ENCODE data around the gene PCK2. TPM values are rescaled to one million over a fixed set of nuclear protein-coding genes. Genes with fewer than 3 reads are reported as not detected.

PCK2 gene
- total RNA-seq, 1 donor from 2014 or later = 18.7 TPM

DNA sequence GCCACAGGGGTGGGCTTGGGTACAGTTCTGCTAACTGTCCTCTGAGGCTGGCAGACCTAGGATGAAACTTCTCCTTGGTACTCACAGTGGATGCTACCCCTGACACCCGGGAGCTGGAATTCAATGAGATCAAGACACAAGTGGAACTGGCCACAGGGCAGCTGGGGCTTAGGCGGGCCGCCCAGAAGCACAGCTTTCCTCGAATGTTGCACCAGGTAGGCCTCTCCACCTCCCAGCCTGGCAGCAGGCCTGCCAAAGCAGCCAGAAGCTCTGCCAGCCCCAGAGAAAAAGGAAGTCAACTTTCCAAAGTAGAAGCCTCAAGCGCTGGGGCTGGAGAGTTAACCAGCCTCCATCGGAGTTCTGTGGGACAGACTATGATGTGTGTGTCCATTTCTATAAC lies 23.1 kb downstream of the PCK2 start:
- DNase-seq (ENCODE audit: extremely low spot score in 2 of 2) = no peak
- Histone ChIP-seq H3K36me3 (peaks cover 0 to 48% of the 10 kb centered on the region in 2 donors), H3K9me3 (no peaks in the 10 kb centered on the region), H3K4me1 (peaks cover 26% of the 10 kb centered on the region), H3K4me3 (no peak overlapping the region), H3K27ac (no peak overlapping the region), H3K27me3 (no peaks in the 10 kb centered on the region)
- TF ChIP-seq, protein P1, sequence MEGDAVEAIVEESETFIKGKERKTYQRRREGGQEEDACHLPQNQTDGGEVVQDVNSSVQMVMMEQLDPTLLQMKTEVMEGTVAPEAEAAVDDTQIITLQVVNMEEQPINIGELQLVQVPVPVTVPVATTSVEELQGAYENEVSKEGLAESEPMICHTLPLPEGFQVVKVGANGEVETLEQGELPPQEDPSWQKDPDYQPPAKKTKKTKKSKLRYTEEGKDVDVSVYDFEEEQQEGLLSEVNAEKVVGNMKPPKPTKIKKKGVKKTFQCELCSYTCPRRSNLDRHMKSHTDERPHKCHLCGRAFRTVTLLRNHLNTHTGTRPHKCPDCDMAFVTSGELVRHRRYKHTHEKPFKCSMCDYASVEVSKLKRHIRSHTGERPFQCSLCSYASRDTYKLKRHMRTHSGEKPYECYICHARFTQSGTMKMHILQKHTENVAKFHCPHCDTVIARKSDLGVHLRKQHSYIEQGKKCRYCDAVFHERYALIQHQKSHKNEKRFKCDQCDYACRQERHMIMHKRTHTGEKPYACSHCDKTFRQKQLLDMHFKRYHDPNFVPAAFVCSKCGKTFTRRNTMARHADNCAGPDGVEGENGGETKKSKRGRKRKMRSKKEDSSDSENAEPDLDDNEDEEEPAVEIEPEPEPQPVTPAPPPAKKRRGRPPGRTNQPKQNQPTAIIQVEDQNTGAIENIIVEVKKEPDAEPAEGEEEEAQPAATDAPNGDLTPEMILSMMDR (IDR thresholded peaks at IDR 0.05) = no peak
- no peak for TF ChIP-seq POLR2AphosphoS5 (IDR thresholded peaks at IDR 0.05; ENCODE audit: insufficient read depth in 1 of 2, low read depth in 1 of 2)
- no peak for TF ChIP-seq POLR2A (IDR thresholded peaks at IDR 0.05)
- intact Hi-C loops (cut with DNase I) = no loop called here

DNA sequence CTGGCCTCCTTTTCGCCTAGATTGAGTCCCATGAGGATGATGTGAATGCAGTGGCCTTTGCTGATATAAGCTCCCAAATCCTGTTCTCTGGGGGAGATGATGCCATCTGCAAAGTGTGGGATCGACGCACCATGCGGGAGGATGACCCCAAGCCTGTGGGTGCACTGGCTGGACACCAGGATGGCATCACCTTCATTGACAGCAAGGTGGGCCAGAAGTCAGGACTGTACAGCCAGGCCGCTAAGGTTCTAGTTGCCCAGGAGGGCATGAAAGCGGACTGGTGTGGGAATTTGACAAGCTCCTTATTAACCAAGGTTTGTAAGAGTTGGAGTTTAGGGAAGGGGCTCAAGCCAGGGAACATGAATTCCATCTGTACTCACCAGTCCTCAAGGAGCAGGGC lies 25.6 kb downstream of the PCK2 start:
- TF ChIP-seq, protein P1 (IDR thresholded peaks at IDR 0.05) = no peak
- no peak for TF ChIP-seq POLR2A (IDR thresholded peaks at IDR 0.05)
- TF ChIP-seq POLR2AphosphoS5 (IDR thresholded peaks at IDR 0.05; ENCODE audit: insufficient read depth in 1 of 2, low read depth in 1 of 2) = no peak
- H3K4me3 ChIP-seq = no peak overlapping the region
- H3K27me3 ChIP-seq = no peaks in the 10 kb centered on the region
- no peaks in the 10 kb centered on the region for H3K9me3 ChIP-seq
- H3K4me1 ChIP-seq = peaks cover 19% of the 10 kb centered on the region
- intact Hi-C loops (cut with DNase I) = no loop called here
- H3K27ac ChIP-seq = no peak overlapping the region
- DNase-seq (ENCODE audit: extremely low spot score in 2 of 2) = no peak
- peaks cover 0 to 63% of the 10 kb centered on the region in 2 donors for H3K36me3 ChIP-seq

DNA sequence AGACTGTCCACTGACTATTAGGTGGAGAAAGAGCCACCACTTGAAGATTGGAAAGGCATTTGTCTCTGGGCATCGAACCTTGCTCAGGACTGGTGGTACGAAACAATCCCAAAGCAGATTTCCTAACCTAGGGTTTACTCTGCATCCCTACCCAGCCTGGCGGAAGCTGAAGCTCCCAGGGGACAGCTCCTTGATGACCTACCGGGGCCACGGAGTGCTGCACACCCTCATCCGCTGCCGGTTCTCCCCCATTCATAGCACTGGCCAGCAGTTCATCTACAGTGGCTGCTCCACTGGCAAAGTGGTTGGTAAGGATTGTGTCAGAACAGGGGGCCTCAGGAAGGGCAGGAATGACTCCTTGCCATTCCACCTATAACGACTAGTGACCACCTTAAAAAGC lies 27.1 kb downstream of the PCK2 start:
- intact Hi-C loops (cut with DNase I) = no loop called here
- H3K27ac ChIP-seq = no peak overlapping the region
- H3K4me1 ChIP-seq = peaks cover 9% of the 10 kb centered on the region
- DNase-seq (ENCODE audit: extremely low spot score in 2 of 2) = no peak
- H3K4me3 ChIP-seq = no peak overlapping the region
- peaks cover 0 to 63% of the 10 kb centered on the region in 2 donors for H3K36me3 ChIP-seq
- H3K9me3 ChIP-seq = no peaks in the 10 kb centered on the region
- no peaks in the 10 kb centered on the region for H3K27me3 ChIP-seq
- TF ChIP-seq POLR2A (IDR thresholded peaks at IDR 0.05) (no peak), POLR2AphosphoS5 (IDR thresholded peaks at IDR 0.05; ENCODE audit: insufficient read depth in 1 of 2, low read depth in 1 of 2) (no peak)
- TF ChIP-seq, protein P1 (IDR thresholded peaks at IDR 0.05) = no peak

DNA sequence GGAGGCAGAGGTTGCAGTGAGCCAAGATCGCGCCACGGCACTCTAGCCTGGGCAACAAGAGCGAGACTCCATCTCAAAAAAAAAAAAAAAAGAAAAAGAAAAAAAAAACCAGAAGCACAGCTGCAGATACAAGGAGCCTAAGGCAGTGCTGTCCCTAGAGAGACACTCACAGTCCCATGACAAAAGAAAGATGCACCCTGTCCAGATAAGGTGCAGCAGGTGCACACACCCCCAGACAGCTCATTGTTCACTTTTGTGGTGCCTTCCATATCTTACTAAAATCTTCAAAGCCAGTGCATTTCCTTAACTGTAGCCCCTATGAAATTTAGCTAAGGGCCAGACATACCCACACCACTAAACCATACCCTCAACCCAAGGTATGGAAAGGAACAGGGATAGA lies 28.3 kb downstream of the PCK2 start:
- H3K36me3 ChIP-seq = peaks cover 0 to 56% of the 10 kb centered on the region in 2 donors
- TF ChIP-seq, protein P1 (IDR thresholded peaks at IDR 0.05) = no peak
- TF ChIP-seq POLR2AphosphoS5 (IDR thresholded peaks at IDR 0.05; ENCODE audit: insufficient read depth in 1 of 2, low read depth in 1 of 2) = no peak
- TF ChIP-seq POLR2A (IDR thresholded peaks at IDR 0.05) = no peak

DNA sequence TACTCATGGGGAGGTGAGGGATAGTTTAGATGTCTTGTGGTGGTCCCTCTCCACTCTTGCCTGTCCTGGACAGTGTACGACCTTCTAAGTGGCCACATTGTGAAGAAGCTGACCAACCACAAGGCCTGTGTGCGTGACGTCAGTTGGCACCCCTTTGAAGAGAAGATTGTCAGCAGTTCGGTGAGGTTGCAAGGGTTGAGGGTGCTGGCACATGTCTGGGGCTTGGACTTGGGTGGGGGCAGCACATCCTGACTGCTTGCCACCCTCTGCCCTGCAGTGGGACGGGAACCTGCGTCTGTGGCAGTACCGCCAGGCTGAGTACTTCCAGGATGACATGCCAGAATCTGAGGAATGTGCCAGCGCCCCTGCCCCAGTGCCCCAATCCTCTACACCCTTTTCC lies 28.8 kb downstream of the PCK2 start:
- no peak overlapping the region for H3K27ac ChIP-seq
- no peaks in the 10 kb centered on the region for H3K4me1 ChIP-seq
- H3K36me3 ChIP-seq = peaks cover 0 to 51% of the 10 kb centered on the region in 2 donors
- no peaks in the 10 kb centered on the region for H3K27me3 ChIP-seq
- TF ChIP-seq POLR2A (IDR thresholded peaks at IDR 0.05) (no peak), POLR2AphosphoS5 (IDR thresholded peaks at IDR 0.05; ENCODE audit: insufficient read depth in 1 of 2, low read depth in 1 of 2) (no peak)
- TF ChIP-seq, protein P1 (IDR thresholded peaks at IDR 0.05) = no peak
- intact Hi-C loops (cut with DNase I) = no loop called here
- H3K9me3 ChIP-seq = no peaks in the 10 kb centered on the region
- H3K4me3 ChIP-seq = no peak overlapping the region
- DNase-seq (ENCODE audit: extremely low spot score in 2 of 2) = no peak

More for the DNA sequence above, 28.3 kb downstream of the PCK2 start:
- intact Hi-C loops (cut with DNase I) = no loop called here
- H3K9me3 ChIP-seq = no peaks in the 10 kb centered on the region
- no peak overlapping the region for H3K27ac ChIP-seq
- H3K4me3 ChIP-seq = no peak overlapping the region
- H3K27me3 ChIP-seq = no peaks in the 10 kb centered on the region
- H3K4me1 ChIP-seq = no peaks in the 10 kb centered on the region
- DNase-seq (ENCODE audit: extremely low spot score in 2 of 2) = no peak

Data from vagina (tissue), 2 donors.